HG03460 (cell line): ENCODE results near the gene PACSIN2.
"Not testable (repeated sequence)": the region's sequence is repeated elsewhere in the genome, so short reads cannot be mapped to it uniquely, and the experiment has no call there.

Experiments used
- ATAC-seq: cut with Tn5 transposase; IDR thresholded peaks from one replicate; pipeline ENCODE4 v1.9.1; 2021; ENCODE audit not compliant: unreplicated experiment

Gene PACSIN2

GRCh38 chr22:43014869-43015676 lies at the start of gene PACSIN2:
PACSIN2 (minus strand) TSS chr22:43015149; CDS start chr22:42912080, 103,069 bp downstream.
- ATAC-seq, result peak; percentile 95

- ATAC-seq, result no peak
These were observed 45.2 kb upstream of the PACSIN2 start for GRCh38 chr22:43060183-43060582.

- ATAC-seq, result no peak
These were observed 42.7 kb upstream of the PACSIN2 start for GRCh38 chr22:43057641-43058040.

GRCh38 chr22:43053176-43053575 lies 38.2 kb upstream of the PACSIN2 start:
- ATAC-seq, result no peak

- ATAC-seq, result no peak
These were observed 36.0 kb upstream of the PACSIN2 start for GRCh38 chr22:43050995-43051394.

GRCh38 chr22:43047605-43048004 lies 32.7 kb upstream of the PACSIN2 start:
- ATAC-seq, result no peak

GRCh38 chr22:43044290-43044712 lies 29.4 kb upstream of the PACSIN2 start:
- no peak for ATAC-seq

- no peak for ATAC-seq
These were observed 27.3 kb upstream of the PACSIN2 start for GRCh38 chr22:43042101-43042780.

GRCh38 chr22:43039800-43040199 lies 24.9 kb upstream of the PACSIN2 start:
- no peak for ATAC-seq

- no peak for ATAC-seq
These were observed 23.4 kb upstream of the PACSIN2 start for GRCh38 chr22:43038325-43038724.

GRCh38 chr22:43036282-43036829 lies 21.4 kb upstream of the PACSIN2 start:
- ATAC-seq, result no peak

- no peak for ATAC-seq
These were observed 20.3 kb upstream of the PACSIN2 start for GRCh38 chr22:43035250-43035649.

GRCh38 chr22:43031617-43032016 lies 16.7 kb upstream of the PACSIN2 start:
- ATAC-seq, result no peak

- ATAC-seq, result no peak
These were observed 3.7 kb upstream of the PACSIN2 start for GRCh38 chr22:43018615-43019014.

- ATAC-seq, result no peak
These were observed 2.8 kb upstream of the PACSIN2 start for GRCh38 chr22:43017525-43018460.

- ATAC-seq, result not testable (repeated sequence)
These were observed 1.2 kb upstream of the PACSIN2 start for GRCh38 chr22:43016150-43016549.

- no peak for ATAC-seq
These were observed 711 bp upstream of the PACSIN2 start for GRCh38 chr22:43015677-43016042.

- no peak for ATAC-seq
These were observed 557 bp downstream of the PACSIN2 start for GRCh38 chr22:43014316-43014868.

GRCh38 chr22:43013355-43014315 lies 1.3 kb downstream of the PACSIN2 start:
- no peak for ATAC-seq

GRCh38 chr22:43012390-43012789 lies 2.6 kb downstream of the PACSIN2 start:
- ATAC-seq, result no peak
